HCT116 (cell line): ENCODE measurements around the gene TEX29.

Experiments used
- ATF3 ChIP-seq: IDR thresholded peaks from 2 replicates; pipeline ENCODE4 v1.6.1; 2012
- CEBPB ChIP-seq: IDR thresholded peaks from 2 replicates; pipeline ENCODE4 v1.6.1; 2012; ENCODE audit warnings: low read depth
- EGR1 ChIP-seq: IDR thresholded peaks from 2 replicates; pipeline ENCODE4 v1.6.1; 2012; ENCODE audit warnings: low read depth
- EZH2 ChIP-seq: fragments of 200-600 bp; sonication (generic); IDR thresholded peaks from 2 replicates; pipeline ENCODE4 v1.6.1; 2017; ENCODE audit warnings: antibody characterized with exemption, mixed run types
- JUND ChIP-seq: IDR thresholded peaks from 2 replicates; pipeline ENCODE4 v1.6.1; 2012
- POLR2A ChIP-seq: IDR thresholded peaks from 2 replicates; pipeline ENCODE4 v1.7.0; 2011; ENCODE audit warnings: borderline replicate concordance; ENCODE audit not compliant: insufficient read depth, insufficient read length; ENCODE audit errors: extremely low read depth
- POLR2AphosphoS5 ChIP-seq: IDR thresholded peaks from 2 replicates; pipeline ENCODE4 v1.6.1; 2011; ENCODE audit warnings: mild to moderate bottlenecking, low read depth, low read length, moderate library complexity
- SP1 ChIP-seq: IDR thresholded peaks from 2 replicates; pipeline ENCODE4 v1.6.1; 2012; ENCODE audit warnings: low read depth
- ZFX ChIP-seq: fragments of 450-650 bp; IDR thresholded peaks from 2 replicates; pipeline ENCODE4 v1.6.1; 2017
- ZNF274 ChIP-seq: fragments of 200-500 bp; sonication (Bioruptor generic); IDR thresholded peaks from 2 replicates; pipeline ENCODE4 v1.6.1; 2014; ENCODE audit warnings: mild to moderate bottlenecking, low read depth, low read length, inconsistent platforms
- TF ChIP-seq, protein P1 (sequence below), 3 experiments: fragments of 200-600 bp in 1 of 3; sonication (generic) in 1 of 3; IDR thresholded peaks in 2 of 3; conservative IDR thresholded peaks in 1 of 3; 2 replicates each; pipeline ENCODE4 v1.5.1; 2012 to 2017; ENCODE audit warnings: low read depth in 2 of 3, low read length in 2 of 3, antibody characterized with exemption in 1 of 3, borderline replicate concordance in 1 of 3, control low read depth in 1 of 3, mild to moderate bottlenecking in 1 of 3, mixed read lengths in 1 of 3, mixed run types in 1 of 3, moderate library complexity in 1 of 3; ENCODE audit not compliant: insufficient read depth in 1 of 3

DNA sequence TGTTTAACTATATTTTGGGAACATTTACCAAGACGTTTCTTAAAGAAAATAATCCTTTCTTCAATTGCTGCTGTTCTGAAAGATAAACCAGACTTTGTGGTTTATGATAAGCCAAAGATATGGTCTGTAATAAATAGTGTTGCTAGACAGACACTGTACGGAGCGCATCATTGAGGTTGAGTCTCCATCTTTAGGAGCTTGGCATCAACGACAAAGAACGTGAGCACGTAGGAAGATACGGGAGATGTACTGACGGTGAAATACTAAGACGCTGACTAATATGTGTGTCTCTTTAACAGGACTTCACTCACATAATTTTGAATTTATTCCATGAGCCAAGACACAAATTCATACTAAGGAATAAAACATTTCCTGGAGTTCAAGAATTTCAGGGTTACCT is 16.2 kb downstream of the TEX29 start:
- TF ChIP-seq POLR2AphosphoS5: no peak
- TF ChIP-seq ZNF274: no peak
- no peak for TF ChIP-seq EGR1
- TF ChIP-seq, protein P1, sequence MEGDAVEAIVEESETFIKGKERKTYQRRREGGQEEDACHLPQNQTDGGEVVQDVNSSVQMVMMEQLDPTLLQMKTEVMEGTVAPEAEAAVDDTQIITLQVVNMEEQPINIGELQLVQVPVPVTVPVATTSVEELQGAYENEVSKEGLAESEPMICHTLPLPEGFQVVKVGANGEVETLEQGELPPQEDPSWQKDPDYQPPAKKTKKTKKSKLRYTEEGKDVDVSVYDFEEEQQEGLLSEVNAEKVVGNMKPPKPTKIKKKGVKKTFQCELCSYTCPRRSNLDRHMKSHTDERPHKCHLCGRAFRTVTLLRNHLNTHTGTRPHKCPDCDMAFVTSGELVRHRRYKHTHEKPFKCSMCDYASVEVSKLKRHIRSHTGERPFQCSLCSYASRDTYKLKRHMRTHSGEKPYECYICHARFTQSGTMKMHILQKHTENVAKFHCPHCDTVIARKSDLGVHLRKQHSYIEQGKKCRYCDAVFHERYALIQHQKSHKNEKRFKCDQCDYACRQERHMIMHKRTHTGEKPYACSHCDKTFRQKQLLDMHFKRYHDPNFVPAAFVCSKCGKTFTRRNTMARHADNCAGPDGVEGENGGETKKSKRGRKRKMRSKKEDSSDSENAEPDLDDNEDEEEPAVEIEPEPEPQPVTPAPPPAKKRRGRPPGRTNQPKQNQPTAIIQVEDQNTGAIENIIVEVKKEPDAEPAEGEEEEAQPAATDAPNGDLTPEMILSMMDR (IDR thresholded peaks at IDR 0.05 in 2 of 3, conservative IDR thresholded peaks at IDR 0.05 in 1 of 3; ENCODE audit: borderline replicate concordance in 1 of 3, insufficient read depth in 1 of 3, low read depth in 2 of 3, low read length in 2 of 3): no peak
- no peak for TF ChIP-seq CEBPB
- TF ChIP-seq EZH2: no peak
- no peak for TF ChIP-seq JUND
- no peak for TF ChIP-seq POLR2A
- TF ChIP-seq ZFX: no peak
- TF ChIP-seq SP1: no peak
- TF ChIP-seq ATF3: no peak
